HEK293 (cell line): Measurements from ENCODE around the gene HLA-DQB1.

Experiments used
- CTCF ChIA-PET: fragments of 350-600 bp; formaldehyde crosslinking; extraction: SDS; loops from one replicate; lab custom pipeline; 2021; ENCODE audit warnings: antibody characterized with exemption; lab: Yijun Ruan, JAX
- POLR2A ChIA-PET: fragments of 300-600 bp; formaldehyde crosslinking; extraction: SDS; loops from one replicate; lab custom pipeline; 2020; ENCODE audit warnings: antibody characterized with exemption, inconsistent platforms; lab: Yijun Ruan, JAX
- H3K27ac ChIP-seq: fragments of 200-500 bp; sonication (Bioruptor generic); 2 replicates; pipeline ENCODE4 v1.5.1; 2014; ENCODE audit warnings: low read depth, low read length, control low read depth, inconsistent platforms; ENCODE audit errors: extremely low read depth
- H3K36me3 ChIP-seq, 2 experiments: fragments of 200-500 bp in 1 of 2; sonication (Bioruptor generic) in 1 of 2; 1 replicate in 1 of 2; 2 replicates in 1 of 2; pipeline ENCODE4 v1.5.1; 2014 to 2017; ENCODE audit warnings: inconsistent platforms in 2 of 2, low read length in 2 of 2; ENCODE audit not compliant: control insufficient read depth in 2 of 2, insufficient read depth in 1 of 2
- H3K4me1 ChIP-seq: fragments of 200-500 bp; sonication (Bioruptor generic); 2 replicates; pipeline ENCODE4 v1.5.1; 2014; ENCODE audit warnings: mild to moderate bottlenecking, low read length, inconsistent platforms; ENCODE audit not compliant: control insufficient read depth, insufficient read depth
- H3K4me3 ChIP-seq: 2 replicates; pipeline ENCODE4 v1.5.1; 2011; ENCODE audit warnings: low read depth, mild to moderate bottlenecking, control low read depth, low read length, moderate library complexity
- H3K9me3 ChIP-seq: fragments of 200-500 bp; sonication (Bioruptor generic); 2 replicates; pipeline ENCODE4 v1.5.1; 2014; ENCODE audit warnings: low read depth, low read length, inconsistent platforms; ENCODE audit not compliant: control insufficient read depth, insufficient read depth
- CTCF ChIP-seq: fragments of 450-650 bp; formaldehyde crosslinking; IDR thresholded peaks from 2 replicates; pipeline ENCODE4 v1.5.1; 2016; ENCODE audit warnings: missing biosample characterization, missing genetic modification characterization
- HOXC10 ChIP-seq: sonication (generic); formaldehyde crosslinking; IDR thresholded peaks from 2 replicates; pipeline ENCODE4 v1.8.1; 2023; ENCODE audit warnings: mild to moderate bottlenecking, missing genetic modification reagents
- INSM2 ChIP-seq: fragments of 450-650 bp; formaldehyde crosslinking; IDR thresholded peaks from 2 replicates; pipeline ENCODE4 v1.5.1; 2016; ENCODE audit warnings: missing biosample characterization, missing genetic modification characterization
- KLF16 ChIP-seq: fragments of 450-650 bp; formaldehyde crosslinking; IDR thresholded peaks from 2 replicates; pipeline ENCODE4 v1.5.1; 2017; ENCODE audit warnings: missing biosample characterization, missing genetic modification characterization
- KLF7 ChIP-seq: fragments of 450-650 bp; formaldehyde crosslinking; IDR thresholded peaks from 2 replicates; pipeline ENCODE4 v1.5.1; 2016; ENCODE audit warnings: missing biosample characterization, missing genetic modification characterization, borderline replicate concordance
- PRDM2 ChIP-seq: fragments of 450-650 bp; formaldehyde crosslinking; IDR thresholded peaks from 2 replicates; pipeline ENCODE4 v1.5.1; 2016; ENCODE audit warnings: missing biosample characterization, missing genetic modification characterization, borderline replicate concordance
- PRDM6 ChIP-seq: fragments of 450-650 bp; formaldehyde crosslinking; IDR thresholded peaks from 2 replicates; pipeline ENCODE4 v1.5.1; 2017; ENCODE audit warnings: missing biosample characterization, missing genetic modification characterization
- SP7 ChIP-seq: fragments of 450-650 bp; formaldehyde crosslinking; IDR thresholded peaks from 2 replicates; pipeline ENCODE4 v1.5.1; 2016; ENCODE audit warnings: missing biosample characterization, missing genetic modification characterization
- WT1 ChIP-seq: fragments of 450-650 bp; formaldehyde crosslinking; IDR thresholded peaks from 2 replicates; pipeline ENCODE4 v1.5.1; 2016; ENCODE audit warnings: missing biosample characterization, missing genetic modification characterization
- ZBTB21 ChIP-seq: fragments of 450-650 bp; formaldehyde crosslinking; IDR thresholded peaks from 2 replicates; pipeline ENCODE4 v1.5.1; 2017; ENCODE audit warnings: missing biosample characterization, missing genetic modification characterization
- ZNF138 ChIP-seq: fragments of 450-650 bp; formaldehyde crosslinking; IDR thresholded peaks from 2 replicates; pipeline ENCODE4 v1.5.1; 2016; ENCODE audit warnings: missing biosample characterization, missing genetic modification characterization, borderline replicate concordance
- ZNF148 ChIP-seq: fragments of 450-650 bp; formaldehyde crosslinking; IDR thresholded peaks from 2 replicates; pipeline ENCODE4 v1.5.0; 2017; ENCODE audit warnings: missing biosample characterization, missing genetic modification characterization, borderline replicate concordance
- ZNF157 ChIP-seq: fragments of 450-650 bp; formaldehyde crosslinking; IDR thresholded peaks from 2 replicates; pipeline ENCODE4 v1.5.1; 2016; ENCODE audit warnings: missing biosample characterization, missing genetic modification characterization
- ZNF292 ChIP-seq: fragments of 450-650 bp; formaldehyde crosslinking; IDR thresholded peaks from 2 replicates; pipeline ENCODE4 v1.5.1; 2016; ENCODE audit warnings: low read depth, missing biosample characterization, missing genetic modification characterization, borderline replicate concordance
- ZNF335 ChIP-seq: fragments of 450-650 bp; formaldehyde crosslinking; conservative IDR thresholded peaks from 2 replicates; pipeline ENCODE4 v1.5.1; 2016; ENCODE audit warnings: missing biosample characterization, missing genetic modification characterization
- ZNF548 ChIP-seq: fragments of 450-650 bp; formaldehyde crosslinking; IDR thresholded peaks from 2 replicates; pipeline ENCODE4 v1.5.1; 2016; ENCODE audit warnings: missing biosample characterization, missing genetic modification characterization
- ZNF561 ChIP-seq: fragments of 450-650 bp; IDR thresholded peaks from 2 replicates; pipeline ENCODE4 v1.5.1; 2018; ENCODE audit warnings: missing biosample characterization, missing genetic modification characterization, borderline replicate concordance
- ZNF600 ChIP-seq: fragments of 450-650 bp; formaldehyde crosslinking; IDR thresholded peaks from 2 replicates; pipeline ENCODE4 v1.5.1; 2016; ENCODE audit warnings: missing biosample characterization, missing genetic modification characterization
- ZNF621 ChIP-seq: fragments of 450-650 bp; formaldehyde crosslinking; IDR thresholded peaks from 2 replicates; pipeline ENCODE4 v1.5.1; 2017; ENCODE audit warnings: missing biosample characterization, missing genetic modification characterization
- ZNF654 ChIP-seq: fragments of 450-650 bp; formaldehyde crosslinking; IDR thresholded peaks from 2 replicates; pipeline ENCODE4 v1.5.1; 2016; ENCODE audit warnings: low read depth, missing biosample characterization, missing genetic modification characterization
- ZNF660 ChIP-seq: fragments of 450-650 bp; IDR thresholded peaks from 2 replicates; pipeline ENCODE4 v1.5.1; 2018; ENCODE audit warnings: missing biosample characterization, mild to moderate bottlenecking, missing genetic modification characterization
- ZNF837 ChIP-seq: fragments of 450-650 bp; formaldehyde crosslinking; IDR thresholded peaks from 2 replicates; pipeline ENCODE4 v1.5.1; 2016; ENCODE audit warnings: missing biosample characterization, missing genetic modification characterization
- ZSCAN16 ChIP-seq: fragments of 450-650 bp; formaldehyde crosslinking; IDR thresholded peaks from 2 replicates; pipeline ENCODE4 v1.5.1; 2016; ENCODE audit warnings: missing biosample characterization, missing genetic modification characterization

Gene HLA-DQB1

GRCh38 chr6:32700391-32701040 lies 34.1 kb upstream of the HLA-DQB1 start (continued):
- no peak for TF ChIP-seq ZBTB21 (tag by site-specific recombination)
- no peak for TF ChIP-seq ZNF292
- TF ChIP-seq ZNF600 (tag by site-specific recombination), result peak; percentile 34; the same call in 1 of the 2 replicates
- no peak for TF ChIP-seq ZNF148 (tag by site-specific recombination)
- TF ChIP-seq CTCF (tag by site-specific recombination), result peak; percentile 85
- 0 out of 2 replicates have a peak, but pooled peaks have one; percentile 26 for TF ChIP-seq ZNF561 (tag by site-specific recombination)
- TF ChIP-seq ZNF548 (tag by site-specific recombination), result no peak
- 0 out of 2 replicates have a peak, but pooled peaks have one; percentile 30 for TF ChIP-seq ZNF660
- peak; percentile 22; the same call in 1 of the 2 replicates for TF ChIP-seq KLF16 (tag by site-specific recombination)
- TF ChIP-seq SP7 (tag by site-specific recombination), result no peak
- TF ChIP-seq ZNF138 (tag by site-specific recombination), result no peak
- TF ChIP-seq ZNF654 (tag by site-specific recombination), result peak; percentile 99
- TF ChIP-seq ZNF335 (tag by site-specific recombination), result 0 out of 2 replicates have a peak, but pooled peaks have one; percentile 6
- TF ChIP-seq WT1 (tag by site-specific recombination), result no peak
- no peak for TF ChIP-seq INSM2 (tag by site-specific recombination)
- no peak for TF ChIP-seq PRDM6

GRCh38 chr6:32697031-32697430 lies 30.6 kb upstream of the HLA-DQB1 start:
- Histone ChIP-seq H3K4me1 (no peaks in the 10 kb centered on the region), H3K36me3 (no peaks in the 10 kb centered on the region), H3K9me3 (no peaks in the 10 kb centered on the region), H3K4me3 (no peak overlapping the region), H3K27ac (no peak overlapping the region)
- CTCF ChIA-PET, result interaction anchor here (0.6 to 2.6 kb wide), 10 partner anchors 30 to 1438 kb away, joined by 3 to 16 read pairs (median 3); no protein-coding TSS in a partner anchor
- POLR2A ChIA-PET, result no interaction called here
- no peak for TF ChIP-seq HOXC10 (CRISPR knock-in tag)
- TF ChIP-seq ZNF157 (tag by site-specific recombination), result no peak
- TF ChIP-seq PRDM2, result no peak
- no peak for TF ChIP-seq ZSCAN16
- no peak for TF ChIP-seq ZNF621 (tag by site-specific recombination)
- TF ChIP-seq KLF7, result no peak
- TF ChIP-seq ZNF837 (tag by site-specific recombination), result no peak
